SIG-M5 (cell line): ENCODE data around the gene SLC12A8.

Experiments used
- DNase-seq: peaks from one replicate; lab custom pipeline; 2025; lab: John Stamatoyannopoulos, UW

The SLC12A8 gene

DNA sequence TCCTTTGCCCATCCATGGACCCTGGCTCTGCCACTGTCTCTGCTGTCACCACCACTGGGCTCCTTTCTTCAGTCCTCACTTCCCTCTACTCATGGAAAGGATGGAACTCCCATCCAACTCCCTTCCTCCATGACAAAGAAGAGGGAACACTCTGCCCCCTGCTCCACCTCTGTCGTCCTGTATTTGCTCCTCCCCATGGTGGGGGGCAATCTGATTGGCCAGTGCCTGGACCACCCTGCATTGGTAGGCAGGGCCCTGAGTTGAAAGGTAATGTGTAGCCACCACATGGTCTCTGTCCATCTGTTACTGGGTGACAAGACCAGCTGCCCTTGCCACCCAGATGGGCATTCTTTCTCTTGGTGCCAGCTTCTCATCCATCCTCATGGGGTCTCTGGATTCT lies 136.1 kb downstream of the SLC12A8 start:
- no peak for DNase-seq

DNA sequence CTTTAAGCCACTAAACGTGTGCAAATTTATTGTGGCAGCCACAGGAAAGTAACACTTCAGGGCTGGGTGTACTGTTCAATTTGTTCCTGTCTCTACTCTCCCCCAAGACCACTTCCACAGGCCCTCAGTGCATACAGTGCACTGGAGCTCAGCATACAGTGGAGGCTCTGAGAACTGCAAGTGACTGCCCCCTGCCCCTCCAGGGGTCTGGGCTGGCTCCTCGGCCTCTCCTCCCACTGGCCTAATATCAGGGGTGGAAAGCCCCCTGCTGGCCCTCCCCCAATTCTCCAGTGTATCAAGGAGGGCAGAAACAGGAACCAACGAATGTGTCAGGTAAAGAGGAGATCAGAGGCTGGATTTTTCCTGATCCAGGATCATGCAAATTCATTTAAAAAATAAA lies 136.8 kb downstream of the SLC12A8 start:
- no peak for DNase-seq

DNA sequence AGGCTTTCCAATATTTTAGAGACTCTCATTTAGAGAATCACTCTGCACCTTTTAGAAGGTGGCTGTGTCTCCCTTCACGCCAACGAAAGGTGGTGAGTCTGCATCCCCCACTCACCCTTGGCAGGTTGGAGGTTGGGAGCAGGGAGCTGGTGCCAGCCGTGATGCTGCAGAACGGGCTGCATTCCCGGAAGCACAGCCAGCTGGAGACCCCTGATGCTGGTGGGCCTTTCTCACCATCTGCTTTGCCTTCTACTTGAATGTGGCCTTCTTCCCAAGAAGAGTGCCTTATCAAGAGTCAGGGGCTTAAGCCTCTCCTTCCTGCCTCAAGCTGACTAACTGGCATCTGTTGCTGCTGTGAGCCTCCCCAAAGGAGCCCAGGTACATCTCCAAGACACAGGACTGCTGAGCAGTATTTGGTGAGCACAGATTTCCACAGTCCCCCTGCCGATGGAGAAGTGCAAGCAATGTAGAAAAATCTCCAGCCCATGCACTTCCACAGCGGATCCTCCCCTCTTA lies 139.1 kb downstream of the SLC12A8 start:
- DNase-seq: no peak

DNA sequence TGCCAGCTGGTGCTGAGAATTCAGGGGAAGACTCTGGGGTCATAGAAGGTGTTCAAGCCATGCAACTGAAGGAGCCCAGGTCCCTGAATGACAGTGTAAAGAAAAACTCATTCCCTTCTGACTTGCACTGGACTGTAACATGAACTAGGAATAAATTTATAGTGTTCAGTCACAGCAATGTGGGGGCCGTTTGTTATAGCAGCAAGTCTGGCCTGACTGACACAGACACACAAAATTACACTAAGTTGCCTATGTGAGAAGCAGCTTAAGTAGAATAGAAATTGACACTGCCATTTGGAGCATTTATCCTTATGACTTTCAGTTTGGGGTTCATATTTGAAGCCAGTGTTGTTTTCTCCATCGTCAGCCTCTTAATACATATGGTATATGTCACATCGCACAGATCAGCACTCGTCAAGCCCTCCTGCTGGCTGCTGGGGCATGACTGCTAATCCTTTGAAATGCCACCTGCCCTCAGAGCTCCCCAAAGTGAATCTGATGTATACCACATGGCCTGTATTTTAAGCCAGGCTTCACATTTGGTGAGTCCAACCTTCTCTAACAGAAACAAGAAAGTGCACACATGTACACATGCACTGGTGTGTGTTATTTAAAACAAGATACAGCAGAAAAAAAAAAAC lies 139.7 kb downstream of the SLC12A8 start:
- no peak for DNase-seq

DNA sequence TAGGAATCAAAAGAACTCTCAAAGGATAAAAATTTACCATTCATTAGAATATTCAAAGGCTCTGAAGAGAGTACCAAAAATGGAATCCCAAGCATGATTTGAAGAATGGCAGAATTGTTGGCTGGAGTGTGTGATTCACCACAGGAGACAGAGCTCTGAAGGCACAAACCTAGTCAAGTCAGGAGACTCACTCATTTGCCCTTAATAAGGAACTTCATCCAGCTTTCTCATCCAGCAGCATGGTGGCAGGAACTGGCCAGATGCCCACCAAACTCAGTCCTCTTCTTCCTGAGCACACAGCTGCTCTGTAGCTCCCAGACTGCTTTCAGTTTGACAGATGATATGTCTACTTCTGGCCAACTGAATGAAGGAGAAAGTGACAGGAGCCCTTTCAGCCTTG lies 140.2 kb downstream of the SLC12A8 start:
- DNase-seq: no peak

DNA sequence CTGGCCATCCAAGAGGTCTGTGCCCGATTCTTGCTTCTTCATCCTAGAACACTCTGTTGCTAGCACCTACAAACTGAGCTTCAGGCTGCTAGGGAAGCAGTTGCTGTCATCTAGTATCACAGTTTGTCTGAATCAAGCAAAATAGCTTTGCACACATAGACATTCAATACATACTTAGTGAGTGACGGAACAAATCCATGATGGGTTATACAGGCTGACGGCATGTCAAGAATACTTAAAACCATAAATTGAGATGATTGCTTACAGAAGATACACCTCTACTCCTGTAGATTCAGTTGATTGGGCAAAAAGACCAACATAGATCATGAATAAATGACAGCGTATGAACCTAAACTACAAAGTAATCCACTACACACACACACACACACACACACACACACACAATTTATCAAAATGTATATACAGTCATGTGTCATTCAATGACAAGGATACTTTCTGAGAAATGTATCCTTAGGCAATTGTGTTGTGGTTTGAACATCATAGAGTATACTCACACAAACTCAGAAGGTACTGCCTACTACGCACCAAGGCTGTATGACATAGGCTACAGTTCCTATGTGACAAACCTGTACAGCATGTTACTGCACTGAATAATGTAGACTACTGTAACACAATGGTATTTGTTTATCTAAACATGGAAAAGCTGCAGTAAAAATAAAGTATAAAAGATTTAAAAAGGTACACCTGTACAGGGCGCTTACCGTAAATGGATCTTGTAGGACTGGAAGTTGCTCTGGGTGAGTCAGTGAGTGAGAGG lies 142.4 kb downstream of the SLC12A8 start:
- DNase-seq: no peak

DNA sequence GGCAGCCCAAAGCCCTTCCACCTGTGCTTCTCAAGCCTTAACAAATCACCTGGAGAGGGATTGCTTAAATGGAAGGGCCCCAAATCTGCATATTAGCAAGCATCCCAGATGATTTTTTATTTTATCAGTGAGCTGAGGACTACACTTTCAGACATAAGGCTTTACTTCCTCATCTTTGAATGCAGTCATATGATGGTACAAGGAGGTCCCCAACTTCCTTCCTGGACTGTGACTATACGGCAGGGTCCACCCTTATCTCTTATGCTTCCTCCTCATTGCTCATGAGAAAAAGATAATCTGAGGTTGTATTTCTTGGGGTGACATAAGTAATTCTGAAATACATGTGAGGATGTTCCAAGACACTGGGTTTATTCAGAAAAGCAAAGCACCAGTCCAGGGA lies 143.1 kb downstream of the SLC12A8 start:
- DNase-seq: no peak

DNA sequence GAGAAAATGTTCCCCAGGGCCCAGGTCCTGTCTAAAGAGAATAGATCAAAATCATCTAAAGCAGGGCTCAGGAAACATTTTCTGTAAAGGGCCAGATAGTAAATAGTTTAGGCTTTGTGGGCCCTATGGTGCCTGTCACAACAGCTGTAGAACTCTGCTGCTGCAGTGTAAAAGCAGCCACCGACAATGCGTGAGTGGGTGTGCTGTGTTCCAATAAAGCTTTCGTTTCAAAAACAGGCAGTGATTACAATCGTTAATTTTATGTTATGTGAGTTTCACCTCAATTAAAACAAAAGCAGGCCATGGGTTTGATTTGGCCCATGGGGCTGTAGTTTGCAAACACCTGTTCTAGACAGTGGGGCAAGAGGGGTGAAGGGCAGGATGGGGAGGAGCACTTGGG lies 144.3 kb downstream of the SLC12A8 start:
- no peak for DNase-seq

DNA sequence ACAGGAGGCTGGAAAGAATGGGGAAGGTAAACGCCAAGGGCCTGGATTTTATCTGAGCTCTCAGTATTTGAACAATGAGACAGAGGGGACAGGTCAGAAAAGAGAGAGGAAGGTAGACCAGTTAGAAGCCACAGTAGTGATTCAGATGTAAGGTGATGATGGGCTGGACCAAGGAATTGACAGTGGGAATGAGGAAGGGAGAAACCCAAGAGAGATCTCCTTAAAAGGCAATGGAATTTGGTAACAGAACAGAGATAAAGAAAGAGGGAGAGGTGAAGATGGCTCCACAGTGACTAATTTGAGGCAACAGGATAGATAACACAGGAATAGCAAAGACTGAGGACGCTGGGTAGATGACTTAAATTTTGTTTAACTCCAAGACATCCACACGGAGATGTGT lies 145.3 kb downstream of the SLC12A8 start:
- DNase-seq: no peak

DNA sequence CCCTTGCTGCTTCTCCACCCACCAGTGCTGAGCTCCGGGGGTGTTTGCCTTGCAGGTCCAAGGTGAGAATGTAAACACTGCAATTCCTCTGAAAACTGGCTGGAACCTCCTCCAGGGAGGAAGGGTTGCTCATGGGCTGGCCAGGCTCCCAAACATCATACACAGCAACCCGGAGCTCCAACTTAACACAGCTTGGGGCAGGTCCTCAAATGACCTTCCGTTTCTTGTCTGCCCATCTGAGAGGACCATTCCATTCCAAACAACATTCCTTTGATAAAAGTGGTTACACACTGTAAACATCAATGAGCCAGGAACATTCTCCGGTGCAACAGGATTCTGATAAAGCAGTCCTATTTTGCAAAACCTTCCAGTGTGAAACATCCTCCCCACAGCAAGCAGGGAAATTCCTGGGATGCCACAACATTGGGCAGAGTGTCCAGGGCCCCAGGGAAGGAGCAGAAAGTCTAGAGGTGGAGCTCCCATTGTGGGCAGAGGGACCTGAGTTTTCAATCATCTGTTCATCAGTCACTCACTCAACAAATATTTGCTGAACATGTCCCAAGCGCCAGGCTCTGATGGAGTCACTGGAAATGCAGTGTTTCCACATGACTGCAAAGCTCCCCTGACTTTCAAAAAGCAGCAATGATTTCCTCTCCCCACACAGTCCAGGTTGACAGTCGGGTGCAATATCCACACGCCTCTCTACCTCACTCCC lies 149.5 kb downstream of the SLC12A8 start:
- DNase-seq: no peak

DNA sequence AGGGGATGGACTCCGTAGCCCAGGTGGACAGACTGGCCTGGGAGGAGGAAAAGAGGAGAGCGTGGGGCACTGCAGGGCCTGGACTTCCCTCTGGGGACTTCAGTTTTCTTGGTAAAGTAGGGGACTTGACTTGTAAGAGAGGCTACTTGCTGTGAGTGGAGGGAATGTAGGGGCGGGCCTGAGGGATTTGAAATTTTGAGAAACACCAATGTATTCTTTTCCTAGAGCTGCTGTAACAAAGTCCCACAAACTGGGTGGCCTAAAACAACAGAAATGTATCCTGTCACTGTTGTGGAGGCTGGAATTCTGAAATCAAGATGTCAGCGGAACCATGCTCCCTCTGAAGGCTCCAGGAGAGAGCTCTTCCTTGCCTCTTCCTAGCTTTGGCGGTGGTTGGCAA lies 150.9 kb downstream of the SLC12A8 start:
- no peak for DNase-seq

DNA sequence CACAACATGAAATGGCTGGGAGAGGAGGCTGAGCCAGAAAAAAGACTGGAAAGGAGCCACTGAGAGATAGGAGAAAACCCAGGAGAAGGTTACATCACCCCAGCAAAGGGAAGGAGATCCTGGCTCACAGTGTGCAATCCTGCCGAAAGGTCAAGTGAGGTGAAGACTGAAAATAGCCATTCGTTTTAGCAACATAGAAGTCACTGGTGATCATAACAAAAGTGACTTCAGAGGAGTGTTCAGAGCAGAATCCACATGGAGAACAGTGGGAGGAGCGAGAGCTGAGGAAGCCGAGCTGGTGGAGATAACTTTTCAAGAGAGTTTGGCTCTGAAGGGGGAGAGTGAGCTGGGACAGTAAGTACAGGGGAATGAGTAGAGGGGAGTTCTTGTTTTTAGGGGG lies 151.4 kb downstream of the SLC12A8 start:
- no peak for DNase-seq

DNA sequence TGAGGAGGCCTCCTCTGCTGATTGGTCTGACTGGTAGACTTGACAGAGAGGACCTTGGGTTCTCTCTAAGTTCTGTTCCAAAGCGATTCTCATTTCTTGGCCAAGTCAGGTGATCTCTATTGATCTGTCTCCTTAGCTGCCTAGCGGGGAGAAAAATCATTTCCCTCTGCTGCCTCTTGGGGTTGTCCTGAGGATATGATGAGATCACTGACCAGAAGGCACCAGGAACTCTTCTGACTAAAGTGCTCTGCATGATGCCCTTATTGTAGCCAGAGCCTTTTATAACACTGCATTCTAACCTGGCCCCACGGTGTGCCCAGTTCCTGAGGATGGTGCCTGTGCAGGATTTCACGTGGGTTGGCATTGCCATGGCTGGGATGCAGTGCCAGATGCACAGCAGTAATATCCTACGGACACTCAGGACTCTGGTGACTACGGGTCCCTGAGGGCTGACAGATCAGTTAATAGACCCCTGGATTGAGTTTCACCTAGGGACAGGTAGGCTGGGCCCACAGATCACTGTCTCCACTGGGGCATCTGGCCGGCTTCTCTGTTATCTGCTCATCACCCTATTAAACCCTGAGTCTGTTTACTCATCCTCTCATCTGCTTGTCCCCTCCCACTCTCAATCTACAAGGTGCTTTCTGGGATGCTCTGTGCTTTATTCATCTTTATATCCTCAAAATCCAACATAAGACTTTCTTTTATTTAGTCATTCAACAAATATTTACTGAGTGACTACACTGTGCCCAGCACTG lies 152.9 kb downstream of the SLC12A8 start:
- no peak for DNase-seq

DNA sequence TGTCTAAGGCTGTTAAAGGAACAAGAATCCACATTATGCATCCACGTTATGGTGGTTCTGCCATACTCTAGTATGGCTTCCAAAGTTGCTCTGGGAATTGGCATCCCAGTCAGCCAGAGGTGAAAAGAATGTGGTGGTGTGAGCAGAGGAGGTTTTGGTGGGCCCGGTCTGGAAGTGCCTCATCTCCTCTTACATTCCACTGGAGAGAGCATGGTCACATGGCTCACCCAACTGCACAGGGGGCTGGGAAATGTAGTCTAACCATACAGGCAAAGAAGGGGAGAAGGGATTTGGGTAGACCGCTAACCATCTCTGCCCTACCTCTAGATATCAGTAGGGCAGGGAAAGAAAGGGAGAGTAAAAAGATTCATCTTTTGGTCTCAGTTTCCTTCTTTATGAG lies 153.6 kb downstream of the SLC12A8 start:
- no peak for DNase-seq

DNA sequence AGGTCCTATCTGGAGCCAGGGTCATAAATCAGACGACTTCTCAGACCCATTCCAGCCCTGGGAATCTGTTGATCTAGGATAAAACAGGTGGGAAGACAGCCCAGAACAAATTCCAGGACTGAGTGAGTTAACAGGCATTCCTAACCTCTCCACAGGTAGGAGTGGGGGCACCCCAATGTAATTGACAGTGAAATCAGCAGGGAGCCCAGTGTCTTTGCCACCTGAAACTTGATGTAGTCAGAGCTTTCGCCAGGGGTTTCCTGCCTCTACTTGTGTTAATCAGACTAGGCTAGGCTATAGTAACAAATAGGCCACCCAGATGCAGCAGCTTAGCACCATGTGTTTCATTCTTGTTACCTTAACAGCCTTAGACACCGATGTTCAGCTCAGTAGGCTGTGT lies 154.0 kb downstream of the SLC12A8 start:
- no peak for DNase-seq

DNA sequence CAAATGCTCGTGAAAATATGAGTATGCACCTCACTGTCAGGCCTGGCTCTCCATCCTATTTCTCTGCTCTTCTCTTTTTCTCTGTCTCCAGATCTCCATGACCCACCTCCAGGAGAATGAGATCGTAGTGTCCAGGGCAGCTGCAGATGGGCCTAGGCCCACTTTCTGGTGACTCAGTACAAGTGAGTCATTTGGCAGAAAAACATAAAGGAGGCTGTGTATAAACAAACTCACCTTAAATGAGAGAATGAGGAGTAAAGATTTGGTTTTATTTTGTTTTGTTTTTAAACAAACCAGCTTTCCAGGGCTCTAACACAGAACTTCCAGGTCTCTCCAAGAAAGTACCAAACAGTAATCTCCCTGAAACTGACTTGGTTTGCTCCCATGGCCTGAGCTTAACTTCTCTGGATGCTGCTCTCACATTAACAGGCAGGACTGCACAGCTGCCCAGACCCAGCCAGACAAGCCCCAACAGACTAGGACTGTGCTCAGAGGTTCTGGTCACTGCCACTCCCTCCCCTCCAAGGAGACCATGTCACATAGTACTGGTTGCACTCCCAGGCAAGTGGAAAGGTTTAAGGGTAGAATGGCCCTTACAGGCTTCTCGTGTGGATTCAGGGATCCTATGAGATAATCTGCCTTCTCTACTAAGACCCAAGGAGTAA lies 155.2 kb downstream of the SLC12A8 start:
- DNase-seq: no peak

DNA sequence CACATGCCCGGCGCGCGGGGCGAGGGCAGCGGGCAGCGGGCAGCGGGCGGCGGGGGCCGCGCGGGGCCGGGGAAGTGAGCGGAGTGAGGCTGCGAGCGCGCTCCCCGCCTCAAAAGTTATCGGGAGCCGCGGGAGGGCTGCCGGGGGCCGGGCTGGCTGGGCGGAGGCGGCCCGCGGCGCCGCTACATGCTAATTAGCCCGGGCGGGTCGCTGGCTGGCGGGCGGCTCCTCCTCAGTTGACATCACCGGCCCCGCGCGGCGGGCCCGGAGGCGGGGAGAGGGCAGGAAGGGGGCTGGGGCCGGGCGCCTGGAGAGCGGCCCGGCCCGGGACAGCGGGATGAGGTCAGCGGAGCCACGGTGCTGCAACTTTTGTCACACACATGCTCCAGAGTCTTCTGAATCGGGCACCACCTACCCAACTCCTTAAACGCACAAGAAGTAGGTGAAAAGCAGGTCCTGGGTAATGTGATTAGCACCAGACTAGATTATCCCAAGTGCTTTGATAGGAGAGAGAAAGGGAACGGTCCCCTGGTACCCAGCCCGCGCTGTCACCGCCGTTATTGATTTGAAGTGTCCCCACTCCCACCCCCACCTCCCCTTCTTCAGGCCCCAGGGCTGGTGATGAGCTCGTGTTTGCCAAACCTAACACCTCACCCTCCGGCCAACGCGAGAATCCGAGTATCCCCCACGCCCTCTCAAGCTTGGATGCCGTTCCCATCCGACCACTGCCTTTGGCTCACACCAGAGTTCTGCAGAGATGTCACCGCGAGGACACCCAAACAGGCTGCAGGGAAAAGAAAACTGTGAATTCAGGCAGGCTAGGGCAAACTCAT lies 156.4 kb downstream of the SLC12A8 start, which contains the start of gene HEG1:
HEG1 (minus strand) TSS at position 85 of the 833 bp plus-strand sequence. CDS start 107 bp downstream, outside the sequence.
- no peak for DNase-seq

DNA sequence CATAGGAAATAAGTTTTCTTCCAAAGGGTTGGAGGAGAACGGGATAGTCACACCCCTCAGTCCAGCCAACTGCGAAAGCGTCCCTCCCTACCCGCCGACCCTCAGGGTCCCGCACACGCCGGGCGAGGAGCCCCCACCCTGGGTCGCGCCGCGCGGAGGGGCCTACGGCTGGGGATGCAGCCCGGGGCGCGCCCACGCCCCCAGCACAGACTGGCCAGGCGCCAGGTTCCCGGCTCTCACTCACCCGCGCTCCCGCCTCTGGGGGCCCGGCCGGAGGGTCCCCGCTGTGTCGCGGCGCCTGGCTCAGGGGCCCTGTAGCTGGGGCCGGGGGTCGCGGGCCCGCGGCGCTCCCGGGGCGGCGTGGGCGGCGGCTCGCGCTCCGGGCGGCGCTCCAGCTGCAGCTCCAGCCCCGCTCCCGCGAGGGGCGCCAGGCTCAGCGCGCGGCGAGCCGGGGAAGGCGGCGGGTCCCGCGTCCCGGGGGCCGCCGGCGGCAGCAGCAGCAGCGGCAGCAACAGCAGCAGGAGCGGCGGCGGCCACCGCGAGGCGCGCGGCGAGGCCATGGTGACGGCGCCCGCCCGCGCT lies 157.1 kb downstream of the SLC12A8 start:
- no peak for DNase-seq

DNA sequence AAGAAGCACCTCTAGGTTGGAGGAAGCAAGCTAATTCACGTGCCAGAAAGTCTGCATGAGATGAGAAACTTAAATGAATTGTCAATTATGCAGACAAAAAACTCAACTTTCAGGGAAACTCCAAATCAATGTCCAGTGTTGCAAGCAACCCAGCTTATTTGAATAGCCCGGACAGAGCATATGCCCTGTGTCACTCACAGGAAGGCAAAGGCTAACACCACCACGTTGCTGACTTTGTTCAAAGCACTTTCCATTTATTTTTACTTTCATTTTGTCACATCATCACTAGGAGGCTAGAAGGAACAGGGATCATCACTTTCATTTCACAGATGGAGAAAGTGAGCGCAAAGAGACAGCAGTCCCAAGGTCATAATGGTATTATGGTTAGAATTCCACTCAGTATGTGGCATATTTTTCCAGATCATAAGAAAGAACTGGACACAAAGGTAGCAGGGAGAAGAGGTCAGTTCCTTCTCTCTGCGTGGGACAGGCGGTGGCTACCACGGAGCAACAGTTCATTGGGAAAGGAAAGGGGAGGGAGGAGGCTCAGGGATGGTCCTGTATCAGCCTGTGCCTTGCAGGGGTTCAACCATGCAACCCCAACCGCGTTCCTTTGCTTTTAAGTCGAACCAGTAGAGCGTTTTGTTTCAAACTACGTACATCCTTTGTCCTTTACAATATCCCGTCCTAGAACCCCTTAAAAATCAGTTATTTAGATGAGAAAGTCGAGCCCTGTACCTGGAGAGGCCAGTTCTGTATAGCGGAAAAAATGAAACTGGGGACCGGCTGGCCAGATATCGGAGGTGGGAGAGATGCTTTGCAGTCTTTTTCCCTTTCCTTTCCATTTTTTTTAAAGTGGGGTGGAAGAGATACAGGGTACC lies 157.9 kb downstream of the SLC12A8 start:
- no peak for DNase-seq
